Endothelial cell of umbilical vein (primary cell): ENCODE results near the gene DGKI. TPM values are rescaled to one million over a fixed set of nuclear protein-coding genes. Genes with fewer than 3 reads are reported as not detected.

Experiments used
- BruUV-seq: library from RNA; stranded (reverse); fragments of 400-500 nt; replicated peaks from 2 replicates; lab custom pipeline; 2021; lab: Mats Ljungman, UMichigan
- CTCF ChIA-PET: fragments of 300-600, 350-600 bp; sonication (Branson Sonifier 250); formaldehyde crosslinking; loops from one replicate; lab custom pipeline; 2021; ENCODE audit warnings: antibody characterized with exemption, inconsistent platforms; lab: Charles Lee
- POLR2A ChIA-PET: fragments of 300-600, 350-600 bp; sonication (Branson Sonifier 250); formaldehyde crosslinking; loops from one replicate; lab custom pipeline; 2021; ENCODE audit warnings: antibody characterized with exemption, inconsistent platforms; lab: Charles Lee
- DNase-seq: peaks from one replicate; pipeline ENCODE4 v3.0.0-alpha.2; 2011; ENCODE audit warnings: low read depth, low spot score
- FAIRE-seq: peaks from 2 replicates; lab custom pipeline; 2011; peaks lifted over from hg19 to GRCh38; lab: Jason Lieb, UNC
- H2AFZ ChIP-seq: 2 replicates; pipeline ENCODE4 v1.6.0; 2012; ENCODE audit warnings: low read depth, low read length, control low read depth, inconsistent platforms
- H3K27ac ChIP-seq: 2 replicates; pipeline ENCODE4 v1.5.1; 2011; ENCODE audit warnings: low read depth, mild to moderate bottlenecking, control low read depth, low read length, moderate library complexity; ENCODE audit not compliant: insufficient read depth
- H3K27me3 ChIP-seq, 2 experiments: 2 replicates each; pipeline versions ENCODE4 v1.6.0 to v1.6.1; 2011; ENCODE audit warnings: low read length in 2 of 2, mixed read lengths in 1 of 2; ENCODE audit not compliant: control insufficient read depth in 2 of 2, insufficient read depth in 2 of 2
- H3K36me3 ChIP-seq, 2 experiments: 2 replicates in 1 of 2; 3 replicates in 1 of 2; pipeline ENCODE4 v1.5.1; 2011; ENCODE audit warnings: low read length in 2 of 2, mild to moderate bottlenecking in 1 of 2, moderate library complexity in 1 of 2; ENCODE audit not compliant: control insufficient read depth in 2 of 2, insufficient read depth in 2 of 2; ENCODE audit errors: extremely low read depth in 1 of 2
- H3K4me1 ChIP-seq: 3 replicates; pipeline ENCODE4 v1.5.1; 2011; ENCODE audit warnings: mild to moderate bottlenecking, low read length; ENCODE audit not compliant: control insufficient read depth, insufficient read depth; ENCODE audit errors: extremely low read depth
- H3K4me2 ChIP-seq: 2 replicates; pipeline ENCODE4 v1.6.1; 2011; ENCODE audit warnings: low read length, control low read depth, mixed read lengths; ENCODE audit not compliant: insufficient read depth
- H3K4me3 ChIP-seq, 3 experiments: fragments of 200-600 bp in 1 of 3; sonication (generic), shearing (Covaris generic) in 1 of 3; replicated peaks in 1 of 3; 2 replicates each; pipeline ENCODE4 v1.5.1; 2011 to 2016; ENCODE audit warnings: control low read depth in 3 of 3, low read length in 3 of 3, mild to moderate bottlenecking in 2 of 3, inconsistent platforms in 1 of 3, low read depth in 1 of 3, moderate library complexity in 1 of 3; ENCODE audit not compliant: insufficient read depth in 1 of 3
- H3K79me2 ChIP-seq: 2 replicates; pipeline ENCODE4 v1.6.0; 2012; ENCODE audit warnings: low read length, inconsistent platforms; ENCODE audit not compliant: control insufficient read depth, insufficient read depth
- H3K9ac ChIP-seq: replicated peaks from 2 replicates; pipeline ENCODE3; 2011; ENCODE audit warnings: low read length, control low read depth; ENCODE audit not compliant: insufficient read depth; ENCODE audit errors: extremely low read depth
- H3K9me1 ChIP-seq: replicated peaks from 3 replicates; pipeline ENCODE4 v1.6.0; 2011; ENCODE audit warnings: mild to moderate bottlenecking, low read length; ENCODE audit not compliant: control insufficient read depth, insufficient read depth; ENCODE audit errors: extremely low read depth
- H3K9me3 ChIP-seq: replicated peaks from 2 replicates; pipeline ENCODE4 v1.5.1; 2012; ENCODE audit warnings: low read length, inconsistent platforms; ENCODE audit not compliant: control insufficient read depth, insufficient read depth
- H4K20me1 ChIP-seq: replicated peaks from 2 replicates; pipeline ENCODE3; 2011; ENCODE audit warnings: mild to moderate bottlenecking, low read length; ENCODE audit not compliant: control insufficient read depth, insufficient read depth; ENCODE audit errors: extremely low read depth
- EZH2 ChIP-seq: IDR thresholded peaks from 2 replicates; pipeline ENCODE4 v1.6.1; 2012; ENCODE audit warnings: borderline replicate concordance, low read depth, mild to moderate bottlenecking, moderate library complexity, low read length, inconsistent platforms; ENCODE audit not compliant: severe bottlenecking
- FOS ChIP-seq: IDR thresholded peaks from 2 replicates; pipeline ENCODE4 v1.6.1; 2011; ENCODE audit warnings: mild to moderate bottlenecking, low read length, moderate library complexity, borderline replicate concordance; ENCODE audit not compliant: insufficient read depth
- GATA2 ChIP-seq: IDR thresholded peaks from 2 replicates; pipeline ENCODE4 v1.7.0; 2011; ENCODE audit warnings: low read depth, mild to moderate bottlenecking, moderate library complexity, mixed read lengths, low read length; ENCODE audit not compliant: insufficient read length, insufficient read depth
- JUN ChIP-seq: IDR thresholded peaks from 2 replicates; pipeline ENCODE4 v1.6.1; 2011; ENCODE audit warnings: borderline replicate concordance, low read depth; ENCODE audit not compliant: insufficient read length, insufficient read depth
- MYC ChIP-seq: IDR thresholded peaks from one replicate; pipeline ENCODE4 v1.6.1; 2011; ENCODE audit warnings: mild to moderate bottlenecking, low read depth, low read length
- POLR2A ChIP-seq: IDR thresholded peaks from 2 replicates; pipeline ENCODE4 v1.6.1; 2012; ENCODE audit warnings: low read depth, mild to moderate bottlenecking, control low read depth, low read length
- POLR2AphosphoS5 ChIP-seq: IDR thresholded peaks from 2 replicates; pipeline ENCODE4 v1.6.1; 2012; ENCODE audit warnings: low read depth, mild to moderate bottlenecking, control low read depth, low read length, moderate library complexity; ENCODE audit not compliant: insufficient read depth
- dilution Hi-C: fragments of 300-500 bp; cut with MboI; formaldehyde crosslinking; loops from one replicate; pipeline ENCODE4 v1.15.0; 2019; ENCODE audit warnings: low sequenced_read_pairs; ENCODE audit not compliant: extremely low pct_ligation_motif_present
- intact Hi-C: fragments of 100-400 bp; cut with micrococcal nuclease; formaldehyde crosslinking; loops from one replicate; pipeline ENCODE4 v1.10.0; 2022
- polyA plus RNA-seq, 4 experiments: library from polyadenylated mRNA; depleted of rRNA in 3 of 4; stranded (reverse) in 3 of 4; unstranded in 1 of 4; fragments of >200 nt; gene quantifications; 2 replicates each; pipeline versions ENCODE4 v1.2.1 to v1.2.3, GENCODE V29; 2011 to 2012; ENCODE audit warnings: missing spikeins in 1 of 4
- total RNA-seq: library from RNA; stranded (reverse); gene quantifications from 2 replicates; pipeline ENCODE4 v1.2.3, GENCODE V29; 2021
- TF ChIP-seq, protein P1 (sequence below): IDR thresholded peaks from 2 replicates; pipeline ENCODE4 v1.6.1; 2011; ENCODE audit not compliant: insufficient read depth, insufficient read length
- TF ChIP-seq, protein P2 (sequence below), 2 donors: IDR thresholded peaks; 1 replicate in 1 of 2; 2 replicates in 1 of 2; pipeline ENCODE4 v1.5.1; 2011; ENCODE audit warnings: low read length in 2 of 2, mild to moderate bottlenecking in 2 of 2, moderate library complexity in 2 of 2, control low read depth in 1 of 2, inconsistent platforms in 1 of 2, low read depth in 1 of 2; ENCODE audit not compliant: insufficient read depth in 1 of 2; ENCODE audit errors: extremely low read depth in 1 of 2

The DGKI gene
- total and polyA plus RNA-seq, 2 donors (not counting 3 experiments of a cell fraction or from before 2014, with no cell fraction given) = 0.11 to 0.51 TPM

DNA sequence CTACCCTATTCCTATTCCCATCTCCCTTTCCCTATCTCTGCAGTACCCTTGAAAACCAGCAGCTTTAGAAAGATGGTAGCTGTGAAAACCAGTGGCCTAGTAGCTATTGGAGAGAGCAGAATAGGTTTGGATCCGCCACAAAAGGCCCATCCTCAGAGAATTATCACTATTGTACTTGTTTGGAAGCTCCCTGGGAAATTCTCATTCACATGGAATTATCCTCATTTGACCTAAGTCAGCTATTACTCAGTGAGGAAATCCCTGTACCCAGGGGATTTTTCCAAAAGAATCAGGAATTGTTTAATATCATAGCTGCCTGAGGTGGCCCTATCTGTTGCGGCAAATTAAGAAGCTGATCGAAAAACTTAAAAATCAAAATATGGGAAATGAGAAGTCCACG is 51.6 kb downstream of the DGKI start:
- ChIA-PET POLR2A (no interaction called here), CTCF (interaction anchor here (1.4 to 1.6 kb wide), 2 partner anchors 10 to 139 kb away, joined by 4 to 7 read pairs; no protein-coding TSS in a partner anchor)
- peaks cover 0 to 7% of the 10 kb centered on the region in 2 experiments for H3K27me3 ChIP-seq
- H3K36me3 ChIP-seq = no peaks in the 10 kb centered on the region
- no TSS peak for BruUV-seq
- no peaks in the 10 kb centered on the region for H3K79me2 ChIP-seq
- no peak overlapping the region for H3K4me3 ChIP-seq
- no peak for DNase-seq
- H3K4me2 ChIP-seq = no peak overlapping the region
- H3K9ac ChIP-seq = no peak overlapping the region
- no peaks in the 10 kb centered on the region for H3K9me1 ChIP-seq
- H3K27ac ChIP-seq = no peak overlapping the region
- FAIRE-seq = no peak
- H4K20me1 ChIP-seq = no peaks in the 10 kb centered on the region
- H3K4me1 ChIP-seq = no peaks in the 10 kb centered on the region
- no peaks in the 10 kb centered on the region for H3K9me3 ChIP-seq
- dilution Hi-C loops (no loop called here), intact Hi-C loops (no loop called here)
- no peak overlapping the region for H2AFZ ChIP-seq
- TF ChIP-seq POLR2AphosphoS5 (no peak), EZH2 (no peak), FOS (no peak), JUN (no peak), MYC (no peak), POLR2A (no peak), GATA2 (no peak)
- TF ChIP-seq, protein P1, sequence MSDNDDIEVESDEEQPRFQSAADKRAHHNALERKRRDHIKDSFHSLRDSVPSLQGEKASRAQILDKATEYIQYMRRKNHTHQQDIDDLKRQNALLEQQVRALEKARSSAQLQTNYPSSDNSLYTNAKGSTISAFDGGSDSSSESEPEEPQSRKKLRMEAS = no peak
- TF ChIP-seq, protein P2, sequence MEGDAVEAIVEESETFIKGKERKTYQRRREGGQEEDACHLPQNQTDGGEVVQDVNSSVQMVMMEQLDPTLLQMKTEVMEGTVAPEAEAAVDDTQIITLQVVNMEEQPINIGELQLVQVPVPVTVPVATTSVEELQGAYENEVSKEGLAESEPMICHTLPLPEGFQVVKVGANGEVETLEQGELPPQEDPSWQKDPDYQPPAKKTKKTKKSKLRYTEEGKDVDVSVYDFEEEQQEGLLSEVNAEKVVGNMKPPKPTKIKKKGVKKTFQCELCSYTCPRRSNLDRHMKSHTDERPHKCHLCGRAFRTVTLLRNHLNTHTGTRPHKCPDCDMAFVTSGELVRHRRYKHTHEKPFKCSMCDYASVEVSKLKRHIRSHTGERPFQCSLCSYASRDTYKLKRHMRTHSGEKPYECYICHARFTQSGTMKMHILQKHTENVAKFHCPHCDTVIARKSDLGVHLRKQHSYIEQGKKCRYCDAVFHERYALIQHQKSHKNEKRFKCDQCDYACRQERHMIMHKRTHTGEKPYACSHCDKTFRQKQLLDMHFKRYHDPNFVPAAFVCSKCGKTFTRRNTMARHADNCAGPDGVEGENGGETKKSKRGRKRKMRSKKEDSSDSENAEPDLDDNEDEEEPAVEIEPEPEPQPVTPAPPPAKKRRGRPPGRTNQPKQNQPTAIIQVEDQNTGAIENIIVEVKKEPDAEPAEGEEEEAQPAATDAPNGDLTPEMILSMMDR (IDR thresholded peaks at IDR 0.05; ENCODE audit: extremely low read depth in 1 of 2, insufficient read depth in 1 of 2, low read depth in 1 of 2, low read length in 2 of 2) = no peak
